GM23338 (cell line): Measurements from ENCODE around the gene INAFM1. TPM values are rescaled to one million over a fixed set of nuclear protein-coding genes. Genes with fewer than 3 reads are reported as not detected.
"Not testable (repeated sequence)": the region's sequence is repeated elsewhere in the genome, so short reads cannot be mapped to it uniquely, and the experiment has no call there.

Experiments used
- ATAC-seq: fragments of 200-7000 bp; cut with Tn5 transposase; 3 replicates; pipeline ENCODE4 v1.9.1; 2020
- DNase-seq: peaks from one replicate; pipeline ENCODE4 v3.0.0-alpha.2; 2015; ENCODE audit warnings: low spot score
- H2AFZ ChIP-seq: fragments of 200-600 bp; sonication (generic); 2 replicates; pipeline ENCODE4 v1.8.0; 2016; ENCODE audit warnings: antibody characterized with exemption, mild to moderate bottlenecking, moderate library complexity
- H3F3A ChIP-seq: fragments of 200-600 bp; sonication (generic); replicated peaks from 2 replicates; pipeline ENCODE4 v1.8.0; 2017; ENCODE audit warnings: antibody characterized with exemption, mixed run types, low read depth
- H3K27ac ChIP-seq: fragments of 200-600 bp; sonication (generic); 2 replicates; pipeline ENCODE4 v1.6.1; 2016; ENCODE audit warnings: low read depth
- H3K27me3 ChIP-seq: fragments of 200-600 bp; sonication (generic); 2 replicates; pipeline ENCODE4 v1.8.0; 2016; ENCODE audit warnings: mild to moderate bottlenecking, mixed run types, moderate library complexity; ENCODE audit not compliant: insufficient read depth
- H3K36me3 ChIP-seq: fragments of 200-600 bp; sonication (generic); 2 replicates; pipeline ENCODE4 v1.8.0; 2016; ENCODE audit warnings: mild to moderate bottlenecking; ENCODE audit not compliant: insufficient read depth
- H3K4me1 ChIP-seq: fragments of 200-600 bp; sonication (generic); 2 replicates; pipeline ENCODE4 v1.8.0; 2016; ENCODE audit warnings: mild to moderate bottlenecking, moderate library complexity; ENCODE audit not compliant: insufficient read depth
- H3K4me2 ChIP-seq: fragments of 200-600 bp; sonication (generic); 2 replicates; pipeline ENCODE4 v1.7.1; 2017; ENCODE audit warnings: mixed run types
- H3K4me3 ChIP-seq: fragments of 200-600 bp; sonication (generic); 2 replicates; pipeline ENCODE4 v1.6.1; 2016; ENCODE audit warnings: mixed run types
- H3K79me2 ChIP-seq: fragments of 200-600 bp; sonication (generic); replicated peaks from 2 replicates; pipeline ENCODE4 v1.8.0; 2017; ENCODE audit warnings: mild to moderate bottlenecking; ENCODE audit not compliant: insufficient read depth
- H3K9me2 ChIP-seq: fragments of 200-600 bp; sonication (generic); 2 replicates; pipeline ENCODE4 v1.8.0; 2017; ENCODE audit not compliant: insufficient read depth
- H4K20me1 ChIP-seq: fragments of 200-600 bp; sonication (generic); replicated peaks from 2 replicates; pipeline ENCODE4 v1.8.0; 2017; ENCODE audit warnings: mild to moderate bottlenecking; ENCODE audit not compliant: insufficient read depth
- H3K27ac Mint-ChIP-seq: 2 replicates; pipeline ENCODE4 v1.8.0; 2020; ENCODE audit warnings: inconsistent platforms, mild to moderate bottlenecking, moderate library complexity, mixed read lengths
- H3K27me3 Mint-ChIP-seq: 3 replicates; pipeline ENCODE4 v1.8.0; 2022; ENCODE audit warnings: low read depth, mild to moderate bottlenecking, moderate library complexity, mixed read lengths, inconsistent platforms; ENCODE audit not compliant: insufficient read depth, poor library complexity
- H3K36me3 Mint-ChIP-seq: 3 replicates; pipeline ENCODE4 v1.8.0; 2021; ENCODE audit warnings: low read depth, mild to moderate bottlenecking, inconsistent platforms, moderate library complexity, mixed read lengths
- H3K4me1 Mint-ChIP-seq: 3 replicates; pipeline ENCODE4 v1.8.0; 2020; ENCODE audit warnings: mild to moderate bottlenecking, inconsistent platforms, mixed read lengths
- H3K4me3 Mint-ChIP-seq: 3 replicates; pipeline ENCODE4 v1.8.0; 2021; ENCODE audit warnings: moderate library complexity, mild to moderate bottlenecking, inconsistent platforms, mixed read lengths
- H3K9me3 Mint-ChIP-seq: 3 replicates; pipeline ENCODE4 v1.8.0; 2020; ENCODE audit warnings: moderate library complexity, mild to moderate bottlenecking, inconsistent platforms, mixed read lengths
- CREB1 ChIP-seq: fragments of 250-450 bp; sonication (Bioruptor Pico); IDR thresholded peaks from 2 replicates; pipeline ENCODE4 v1.5.0; 2020; ENCODE audit warnings: low read depth, mild to moderate bottlenecking, moderate library complexity
- EZH2 ChIP-seq: fragments of 200-600 bp; sonication (generic); IDR thresholded peaks from one replicate; pipeline ENCODE4 v1.8.0; 2017; ENCODE audit warnings: antibody characterized with exemption, mild to moderate bottlenecking, low read depth; ENCODE audit not compliant: unreplicated experiment
- EZH2phosphoT487 ChIP-seq: fragments of 200-600 bp; sonication (generic); IDR thresholded peaks from one replicate; pipeline ENCODE4 v1.8.1; 2018; ENCODE audit warnings: antibody characterized with exemption; ENCODE audit not compliant: unreplicated experiment
- NANOG ChIP-seq: IDR thresholded peaks from 2 replicates; pipeline ENCODE4 v1.6.1; 2016; ENCODE audit warnings: antibody characterized with exemption, borderline replicate concordance
- POLR2AphosphoS5 ChIP-seq: IDR thresholded peaks from 2 replicates; pipeline ENCODE4 v1.6.1; 2016; ENCODE audit warnings: antibody characterized with exemption, low read depth
- STAT1 ChIP-seq: IDR thresholded peaks from one replicate; pipeline ENCODE4 v1.6.1; 2016; ENCODE audit warnings: antibody characterized with exemption; ENCODE audit not compliant: unreplicated experiment
- ZNF114 ChIP-seq: fragments of 250-450 bp; sonication (Bioruptor Pico); IDR thresholded peaks from 2 replicates; pipeline ENCODE4 v1.5.0; 2020; ENCODE audit warnings: mild to moderate bottlenecking, moderate library complexity
- polyA plus RNA-seq: library from polyadenylated mRNA; unstranded; fragments of >200 nt; fragmentation: Nextera tagmentation; extraction: Ambion mirVana; gene quantifications from 2 replicates; pipeline ENCODE4 v1.2.1, GENCODE V29; 2016
- total RNA-seq: library from RNA; depleted of rRNA; stranded (reverse); fragments of >200 nt; shearing (Covaris generic); gene quantifications from 2 replicates; pipeline ENCODE4 v1.2.3, GENCODE V29; 2014
- TF ChIP-seq, protein P1 (sequence below): IDR thresholded peaks from 2 replicates; pipeline ENCODE4 v1.6.1; 2016; ENCODE audit warnings: antibody characterized with exemption
- TF ChIP-seq, protein P2 (sequence below): IDR thresholded peaks from one replicate; pipeline ENCODE4 v1.6.1; 2018; ENCODE audit warnings: antibody characterized with exemption; ENCODE audit not compliant: unreplicated experiment
- TF ChIP-seq, protein P3 (sequence below): fragments of 250-450 bp; sonication (Bioruptor Pico); IDR thresholded peaks from 2 replicates; pipeline ENCODE4 v1.5.0; 2020; ENCODE audit warnings: mild to moderate bottlenecking, moderate library complexity

INAFM1 gene
- total and polyA plus RNA-seq, 2 experiments from 2014 or later = 2.9 to 10.2 TPM

- peaks cover 74% of the 10 kb centered on the region for H3K36me3 Mint-ChIP-seq
- not testable (repeated sequence) for H3K27ac Mint-ChIP-seq
Measured at GRCh38 chr19:47261946-47262793, 12.5 kb upstream of the INAFM1 start.

GRCh38 chr19:47264629-47265028 lies 10.1 kb upstream of the INAFM1 start:
- H3K36me3 Mint-ChIP-seq = peaks cover 68% of the 10 kb centered on the region
- no peaks in the 10 kb centered on the region for H3K79me2 ChIP-seq
- no peaks in the 10 kb centered on the region; the same call in 2 of the 3 replicates for H3K9me3 Mint-ChIP-seq
- no peak for ATAC-seq
- DNase-seq = no peak
- no peaks in the 10 kb centered on the region for H3K27me3 ChIP-seq
- H3K4me3 Mint-ChIP-seq = no peak overlapping the region
- H3K4me1 Mint-ChIP-seq = no peaks in the 10 kb centered on the region; the same call in 2 of the 3 replicates
- H3K4me2 ChIP-seq = no peak overlapping the region
- H3K27ac Mint-ChIP-seq = no peak overlapping the region
- H3K36me3 ChIP-seq = peaks cover 4% of the 10 kb centered on the region
- peaks cover 3% of the 10 kb centered on the region for H4K20me1 ChIP-seq
- no peaks in the 10 kb centered on the region for H3K9me2 ChIP-seq
- H3F3A ChIP-seq = 0 out of 2 replicates have a peak, but pooled peaks cover 8% of the 10 kb centered on the region
- no peak overlapping the region for H3K4me3 ChIP-seq
- H3K27ac ChIP-seq = no peak overlapping the region
- peaks cover 13% of the 10 kb centered on the region for H3K27me3 Mint-ChIP-seq
- no peak overlapping the region for H2AFZ ChIP-seq
- no peaks in the 10 kb centered on the region for H3K4me1 ChIP-seq
- no peak for TF ChIP-seq POLR2AphosphoS5
- TF ChIP-seq, protein P1, sequence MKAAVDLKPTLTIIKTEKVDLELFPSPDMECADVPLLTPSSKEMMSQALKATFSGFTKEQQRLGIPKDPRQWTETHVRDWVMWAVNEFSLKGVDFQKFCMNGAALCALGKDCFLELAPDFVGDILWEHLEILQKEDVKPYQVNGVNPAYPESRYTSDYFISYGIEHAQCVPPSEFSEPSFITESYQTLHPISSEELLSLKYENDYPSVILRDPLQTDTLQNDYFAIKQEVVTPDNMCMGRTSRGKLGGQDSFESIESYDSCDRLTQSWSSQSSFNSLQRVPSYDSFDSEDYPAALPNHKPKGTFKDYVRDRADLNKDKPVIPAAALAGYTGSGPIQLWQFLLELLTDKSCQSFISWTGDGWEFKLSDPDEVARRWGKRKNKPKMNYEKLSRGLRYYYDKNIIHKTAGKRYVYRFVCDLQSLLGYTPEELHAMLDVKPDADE = no peak
- no peak for TF ChIP-seq EZH2
- TF ChIP-seq, protein P2, sequence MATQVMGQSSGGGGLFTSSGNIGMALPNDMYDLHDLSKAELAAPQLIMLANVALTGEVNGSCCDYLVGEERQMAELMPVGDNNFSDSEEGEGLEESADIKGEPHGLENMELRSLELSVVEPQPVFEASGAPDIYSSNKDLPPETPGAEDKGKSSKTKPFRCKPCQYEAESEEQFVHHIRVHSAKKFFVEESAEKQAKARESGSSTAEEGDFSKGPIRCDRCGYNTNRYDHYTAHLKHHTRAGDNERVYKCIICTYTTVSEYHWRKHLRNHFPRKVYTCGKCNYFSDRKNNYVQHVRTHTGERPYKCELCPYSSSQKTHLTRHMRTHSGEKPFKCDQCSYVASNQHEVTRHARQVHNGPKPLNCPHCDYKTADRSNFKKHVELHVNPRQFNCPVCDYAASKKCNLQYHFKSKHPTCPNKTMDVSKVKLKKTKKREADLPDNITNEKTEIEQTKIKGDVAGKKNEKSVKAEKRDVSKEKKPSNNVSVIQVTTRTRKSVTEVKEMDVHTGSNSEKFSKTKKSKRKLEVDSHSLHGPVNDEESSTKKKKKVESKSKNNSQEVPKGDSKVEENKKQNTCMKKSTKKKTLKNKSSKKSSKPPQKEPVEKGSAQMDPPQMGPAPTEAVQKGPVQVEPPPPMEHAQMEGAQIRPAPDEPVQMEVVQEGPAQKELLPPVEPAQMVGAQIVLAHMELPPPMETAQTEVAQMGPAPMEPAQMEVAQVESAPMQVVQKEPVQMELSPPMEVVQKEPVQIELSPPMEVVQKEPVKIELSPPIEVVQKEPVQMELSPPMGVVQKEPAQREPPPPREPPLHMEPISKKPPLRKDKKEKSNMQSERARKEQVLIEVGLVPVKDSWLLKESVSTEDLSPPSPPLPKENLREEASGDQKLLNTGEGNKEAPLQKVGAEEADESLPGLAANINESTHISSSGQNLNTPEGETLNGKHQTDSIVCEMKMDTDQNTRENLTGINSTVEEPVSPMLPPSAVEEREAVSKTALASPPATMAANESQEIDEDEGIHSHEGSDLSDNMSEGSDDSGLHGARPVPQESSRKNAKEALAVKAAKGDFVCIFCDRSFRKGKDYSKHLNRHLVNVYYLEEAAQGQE = no peak
- no peak for TF ChIP-seq ZNF114 (CRISPR knock-in tag)
- TF ChIP-seq CREB1 = no peak
- no peak for TF ChIP-seq EZH2phosphoT487
- no peak for TF ChIP-seq STAT1
- TF ChIP-seq, protein P3, sequence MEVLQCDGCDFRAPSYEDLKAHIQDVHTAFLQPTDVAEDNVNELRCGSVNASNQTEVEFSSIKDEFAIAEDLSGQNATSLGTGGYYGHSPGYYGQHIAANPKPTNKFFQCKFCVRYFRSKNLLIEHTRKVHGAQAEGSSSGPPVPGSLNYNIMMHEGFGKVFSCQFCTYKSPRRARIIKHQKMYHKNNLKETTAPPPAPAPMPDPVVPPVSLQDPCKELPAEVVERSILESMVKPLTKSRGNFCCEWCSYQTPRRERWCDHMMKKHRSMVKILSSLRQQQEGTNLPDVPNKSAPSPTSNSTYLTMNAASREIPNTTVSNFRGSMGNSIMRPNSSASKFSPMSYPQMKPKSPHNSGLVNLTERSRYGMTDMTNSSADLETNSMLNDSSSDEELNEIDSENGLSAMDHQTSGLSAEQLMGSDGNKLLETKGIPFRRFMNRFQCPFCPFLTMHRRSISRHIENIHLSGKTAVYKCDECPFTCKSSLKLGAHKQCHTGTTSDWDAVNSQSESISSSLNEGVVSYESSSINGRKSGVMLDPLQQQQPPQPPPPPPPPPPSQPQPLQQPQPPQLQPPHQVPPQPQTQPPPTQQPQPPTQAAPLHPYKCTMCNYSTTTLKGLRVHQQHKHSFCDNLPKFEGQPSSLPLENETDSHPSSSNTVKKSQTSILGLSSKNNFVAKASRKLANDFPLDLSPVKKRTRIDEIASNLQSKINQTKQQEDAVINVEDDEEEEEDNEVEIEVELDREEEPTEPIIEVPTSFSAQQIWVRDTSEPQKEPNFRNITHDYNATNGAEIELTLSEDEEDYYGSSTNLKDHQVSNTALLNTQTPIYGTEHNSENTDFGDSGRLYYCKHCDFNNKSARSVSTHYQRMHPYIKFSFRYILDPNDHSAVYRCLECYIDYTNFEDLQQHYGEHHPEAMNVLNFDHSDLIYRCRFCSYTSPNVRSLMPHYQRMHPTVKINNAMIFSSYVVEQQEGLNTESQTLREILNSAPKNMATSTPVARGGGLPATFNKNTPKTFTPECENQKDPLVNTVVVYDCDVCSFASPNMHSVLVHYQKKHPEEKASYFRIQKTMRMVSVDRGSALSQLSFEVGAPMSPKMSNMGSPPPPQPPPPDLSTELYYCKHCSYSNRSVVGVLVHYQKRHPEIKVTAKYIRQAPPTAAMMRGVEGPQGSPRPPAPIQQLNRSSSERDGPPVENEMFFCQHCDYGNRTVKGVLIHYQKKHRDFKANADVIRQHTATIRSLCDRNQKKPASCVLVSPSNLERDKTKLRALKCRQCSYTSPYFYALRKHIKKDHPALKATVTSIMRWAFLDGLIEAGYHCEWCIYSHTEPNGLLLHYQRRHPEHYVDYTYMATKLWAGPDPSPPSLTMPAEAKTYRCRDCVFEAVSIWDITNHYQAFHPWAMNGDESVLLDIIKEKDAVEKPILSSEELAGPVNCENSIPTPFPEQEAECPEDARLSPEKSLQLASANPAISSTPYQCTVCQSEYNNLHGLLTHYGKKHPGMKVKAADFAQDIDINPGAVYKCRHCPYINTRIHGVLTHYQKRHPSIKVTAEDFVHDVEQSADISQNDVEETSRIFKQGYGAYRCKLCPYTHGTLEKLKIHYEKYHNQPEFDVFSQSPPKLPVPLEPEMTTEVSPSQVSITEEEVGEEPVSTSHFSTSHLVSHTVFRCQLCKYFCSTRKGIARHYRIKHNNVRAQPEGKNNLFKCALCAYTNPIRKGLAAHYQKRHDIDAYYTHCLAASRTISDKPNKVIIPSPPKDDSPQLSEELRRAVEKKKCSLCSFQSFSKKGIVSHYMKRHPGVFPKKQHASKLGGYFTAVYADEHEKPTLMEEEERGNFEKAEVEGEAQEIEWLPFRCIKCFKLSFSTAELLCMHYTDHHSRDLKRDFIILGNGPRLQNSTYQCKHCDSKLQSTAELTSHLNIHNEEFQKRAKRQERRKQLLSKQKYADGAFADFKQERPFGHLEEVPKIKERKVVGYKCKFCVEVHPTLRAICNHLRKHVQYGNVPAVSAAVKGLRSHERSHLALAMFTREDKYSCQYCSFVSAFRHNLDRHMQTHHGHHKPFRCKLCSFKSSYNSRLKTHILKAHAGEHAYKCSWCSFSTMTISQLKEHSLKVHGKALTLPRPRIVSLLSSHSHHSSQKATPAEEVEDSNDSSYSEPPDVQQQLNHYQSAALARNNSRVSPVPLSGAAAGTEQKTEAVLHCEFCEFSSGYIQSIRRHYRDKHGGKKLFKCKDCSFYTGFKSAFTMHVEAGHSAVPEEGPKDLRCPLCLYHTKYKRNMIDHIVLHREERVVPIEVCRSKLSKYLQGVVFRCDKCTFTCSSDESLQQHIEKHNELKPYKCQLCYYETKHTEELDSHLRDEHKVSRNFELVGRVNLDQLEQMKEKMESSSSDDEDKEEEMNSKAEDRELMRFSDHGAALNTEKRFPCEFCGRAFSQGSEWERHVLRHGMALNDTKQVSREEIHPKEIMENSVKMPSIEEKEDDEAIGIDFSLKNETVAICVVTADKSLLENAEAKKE = no peak
- no peak for TF ChIP-seq NANOG

More at GRCh38 chr19:47261946-47262793, 12.5 kb upstream of the INAFM1 start:
- not testable (repeated sequence) for H3K27ac ChIP-seq, H3K36me3 ChIP-seq, H2AFZ ChIP-seq, H4K20me1 ChIP-seq, H3K4me3 ChIP-seq, DNase-seq, H3K4me3 Mint-ChIP-seq, H3K9me2 ChIP-seq, H3K4me1 ChIP-seq, H3K4me2 ChIP-seq, ATAC-seq, H3K9me3 Mint-ChIP-seq, H3K27me3 ChIP-seq
- Mint-ChIP-seq H3K4me1 (peaks cover 16% of the 10 kb centered on the region), H3K27me3 (peaks cover 14% of the 10 kb centered on the region)
- Histone ChIP-seq H3F3A (peaks cover 17% of the 10 kb centered on the region; the same call in 1 of the 2 replicates), H3K79me2 (peaks cover 15% of the 10 kb centered on the region)
